IMR-90 (cell line): Measurements from ENCODE around the gene DPH7. TPM values are rescaled to one million over a fixed set of nuclear protein-coding genes. Genes with fewer than 3 reads are reported as not detected.

Experiments
- ATAC-seq: fragments of 200-7000 bp; cut with Tn5 transposase; 2 replicates; pipeline ENCODE4 v1.9.1; 2020; ENCODE audit warnings: low read depth, mild to moderate bottlenecking, moderate library complexity
- BruUV-seq: library from RNA; stranded (reverse); fragments of 400-500 nt; replicated peaks from 2 replicates; lab custom pipeline; 2021; lab: Mats Ljungman, UMichigan
- CTCF ChIA-PET: fragments of 300-600 bp; formaldehyde crosslinking; extraction: SDS; loops from one replicate; lab custom pipeline; 2021; ENCODE audit warnings: antibody characterized with exemption; lab: Yijun Ruan, JAX
- POLR2A ChIA-PET: fragments of 300-600 bp; sonication (Branson Sonifier 250); formaldehyde crosslinking; loops from one replicate; lab custom pipeline; 2022; ENCODE audit warnings: antibody characterized with exemption; ENCODE audit not compliant: unreplicated experiment; lab: Charles Lee
- DNase-seq: peaks from one replicate; pipeline ENCODE4 v3.0.0; 2013
- H2AFZ ChIP-seq: replicated peaks from 2 replicates; pipeline ENCODE3; 2013; ENCODE audit warnings: low read length, mild to moderate bottlenecking; ENCODE audit not compliant: poor library complexity
- H2AK5ac ChIP-seq: 2 replicates; pipeline ENCODE4 v1.6.1; 2013; ENCODE audit warnings: low read depth, low read length, inconsistent platforms
- H2AK9ac ChIP-seq: replicated peaks from 2 replicates; pipeline ENCODE3; 2013; ENCODE audit warnings: mild to moderate bottlenecking, low read depth, low read length, moderate library complexity; ENCODE audit not compliant: poor library complexity
- H2BK120ac ChIP-seq: 2 replicates; pipeline ENCODE4 v1.6.1; 2013; ENCODE audit warnings: low read depth, low read length, inconsistent platforms
- H2BK15ac ChIP-seq: 3 replicates; pipeline ENCODE4 v1.6.1; 2013; ENCODE audit warnings: low read depth, low read length, inconsistent platforms
- H2BK20ac ChIP-seq: 2 replicates; pipeline ENCODE4 v1.6.1; 2013; ENCODE audit warnings: low read depth, mild to moderate bottlenecking, inconsistent platforms, low read length, moderate library complexity
- H2BK5ac ChIP-seq: 2 replicates; pipeline ENCODE4 v1.6.1; 2013; ENCODE audit warnings: mild to moderate bottlenecking, low read depth, low read length, inconsistent platforms; ENCODE audit not compliant: poor library complexity, severe bottlenecking
- H3K14ac ChIP-seq: replicated peaks from 2 replicates; pipeline ENCODE4 v1.6.1; 2013; ENCODE audit warnings: low read depth, low read length, inconsistent platforms
- H3K18ac ChIP-seq: 2 replicates; pipeline ENCODE4 v1.6.1; 2013; ENCODE audit warnings: low read depth, low read length, control low read depth
- H3K23ac ChIP-seq: 2 replicates; pipeline ENCODE4 v1.6.1; 2013; ENCODE audit warnings: low read depth, low read length, inconsistent platforms
- H3K27ac ChIP-seq: 2 replicates; pipeline ENCODE4 v1.5.1; 2013; ENCODE audit warnings: mild to moderate bottlenecking, control low read depth, low read length; ENCODE audit not compliant: insufficient read depth
- H3K27me3 ChIP-seq: 2 replicates; pipeline ENCODE4 v1.6.1; 2013; ENCODE audit warnings: low read length; ENCODE audit not compliant: control insufficient read depth, insufficient read depth
- H3K36me3 ChIP-seq: 2 replicates; pipeline ENCODE4 v1.6.1; 2013; ENCODE audit warnings: low read length, mixed read lengths; ENCODE audit not compliant: control insufficient read depth, insufficient read depth
- H3K4ac ChIP-seq: 2 replicates; pipeline ENCODE4 v1.6.1; 2013; ENCODE audit warnings: low read depth, low read length, inconsistent platforms
- H3K4me1 ChIP-seq: 2 replicates; pipeline ENCODE4 v1.6.1; 2013; ENCODE audit warnings: low read length, mixed read lengths; ENCODE audit not compliant: control insufficient read depth, insufficient read depth
- H3K4me2 ChIP-seq: 2 replicates; pipeline ENCODE4 v1.6.1; 2013; ENCODE audit warnings: low read depth, mild to moderate bottlenecking, control low read depth, low read length, moderate library complexity
- H3K4me3 ChIP-seq: 2 replicates; pipeline ENCODE4 v1.5.1; 2013; ENCODE audit warnings: low read depth, mild to moderate bottlenecking, control low read depth, low read length, moderate library complexity; ENCODE audit not compliant: insufficient read depth
- H3K56ac ChIP-seq: 2 replicates; pipeline ENCODE4 v1.6.1; 2013; ENCODE audit warnings: low read length, inconsistent platforms; ENCODE audit not compliant: insufficient read depth; ENCODE audit errors: extremely low read depth
- H3K79me1 ChIP-seq, 2 experiments: 2 replicates each; pipeline ENCODE4 v1.6.1; 2013; ENCODE audit warnings: low read length in 2 of 2, inconsistent platforms in 1 of 2, low read depth in 1 of 2
- H3K9ac ChIP-seq: 2 replicates; pipeline ENCODE4 v1.6.1; 2013; ENCODE audit warnings: low read depth, low read length, control low read depth
- H3K9me1 ChIP-seq: 2 replicates; pipeline ENCODE4 v1.6.1; 2013; ENCODE audit warnings: low read length, inconsistent platforms; ENCODE audit not compliant: insufficient read depth
- H3K9me3 ChIP-seq: 2 replicates; pipeline ENCODE4 v1.6.1; 2013; ENCODE audit warnings: low read length; ENCODE audit not compliant: control insufficient read depth, insufficient read depth
- H4K20me1 ChIP-seq: 2 replicates; pipeline ENCODE4 v1.6.1; 2013; ENCODE audit warnings: low read length, inconsistent platforms; ENCODE audit not compliant: insufficient read depth
- H4K5ac ChIP-seq: 2 replicates; pipeline ENCODE4 v1.6.1; 2013; ENCODE audit warnings: mild to moderate bottlenecking, low read depth, low read length, control low read depth
- H4K8ac ChIP-seq, 2 experiments: 2 replicates each; pipeline ENCODE4 v1.6.1; 2013; ENCODE audit warnings: low read depth in 2 of 2, low read length in 2 of 2, control low read depth in 1 of 2, inconsistent platforms in 1 of 2
- H4K91ac ChIP-seq: 2 replicates; pipeline ENCODE4 v1.6.1; 2013; ENCODE audit warnings: low read depth, low read length, inconsistent platforms; ENCODE audit not compliant: insufficient read depth
- CEBPB ChIP-seq: IDR thresholded peaks from 2 replicates; pipeline ENCODE4 v1.6.1; 2012; ENCODE audit warnings: low read depth, low read length, improper control_type of control experiment
- CHD1 ChIP-seq: IDR thresholded peaks from 2 replicates; pipeline ENCODE4 v1.6.1; 2012; ENCODE audit warnings: low read depth, low read length, improper control_type of control experiment
- FOS ChIP-seq: fragments of 150-350 bp; IDR thresholded peaks from 2 replicates; pipeline ENCODE4 v1.6.1; 2016; ENCODE audit warnings: low read depth, low read length
- MAZ ChIP-seq: IDR thresholded peaks from 2 replicates; pipeline ENCODE4 v1.6.1; 2012; ENCODE audit warnings: low read depth, mild to moderate bottlenecking, low read length, improper control_type of control experiment, moderate library complexity, borderline replicate concordance
- POLR2A ChIP-seq: IDR thresholded peaks from 2 replicates; pipeline ENCODE4 v1.6.1; 2012; ENCODE audit warnings: mild to moderate bottlenecking, low read depth, low read length
- RCOR1 ChIP-seq: IDR thresholded peaks from 2 replicates; pipeline ENCODE4 v1.6.1; 2012; ENCODE audit warnings: mild to moderate bottlenecking, low read length, improper control_type of control experiment; ENCODE audit not compliant: insufficient replicate concordance
- WGBS, 2 experiments: methylation state at CpG; one replicate each; pipeline versions ENCODE4 v1.1.5 to v1.1.7; 2013; ENCODE audit warnings: missing lambda C conversion rate in 2 of 2; ENCODE audit not compliant: insufficient read length in 1 of 2; ENCODE audit errors: extremely low coverage in 2 of 2; 5-methylcytosine and 5-hydroxymethylcytosine counted together
- dilution Hi-C: fragments of 300-500 bp; cut with HindIII; formaldehyde crosslinking; loops from one replicate; pipeline ENCODE4 v1.14.3; 2018; ENCODE audit warnings: low sequenced_read_pairs; ENCODE audit not compliant: unreplicated experiment
- in situ Hi-C: fragments of 300-500 bp; cut with MboI; formaldehyde crosslinking; loops from 3 replicates; pipeline ENCODE4 v1.14.3; 2019; ENCODE audit warnings: low sequenced_read_pairs, inconsistent platforms, mixed read lengths
- intact Hi-C: fragments of 100-400 bp; cut with micrococcal nuclease; formaldehyde crosslinking; loops from 2 replicates; pipeline ENCODE4 v1.10.0; 2022
- polyA plus RNA-seq, 3 experiments: library from polyadenylated mRNA; depleted of rRNA; stranded (reverse); fragments of >200 nt; gene quantifications; 2 replicates each; pipeline ENCODE4 v1.2.3, GENCODE V29; 2012; ENCODE audit warnings: low replicate concordance in 1 of 3
- total RNA-seq: library from RNA; depleted of rRNA; stranded (reverse); fragments of >200 nt; gene quantifications from 2 replicates; pipeline ENCODE4 v1.2.3, GENCODE V29; 2012

DPH7 gene
- total and polyA plus RNA-seq, 2 of the 4 experiments (the other 2 are of a cell fraction): 12.5 to 33.7 TPM

GRCh38 chr9:137521405-137521985 is 57.2 kb downstream of the DPH7 start:
- POLR2A ChIA-PET: no interaction called here
- BruUV-seq: no TSS peak
- Histone ChIP-seq H3K4me1 (no peaks in the 10 kb centered on the region), H2AK5ac (no peak overlapping the region), H4K8ac (no peak overlapping the region), H3K18ac (no peak overlapping the region), H3K27me3 (no peaks in the 10 kb centered on the region), H3K9ac (no peak overlapping the region), H2BK20ac (no peak overlapping the region), H2AFZ (no peak overlapping the region), H3K4me3 (no peak overlapping the region), H4K20me1 (no peaks in the 10 kb centered on the region), H2BK120ac (no peak overlapping the region), H3K27ac (no peak overlapping the region), H4K91ac (no peak overlapping the region), H2BK15ac (no peak overlapping the region), H3K4ac (no peak overlapping the region), H2AK9ac (no peak overlapping the region), H3K14ac (no peak overlapping the region), H3K79me1 (no peaks in the 10 kb centered on the region), H3K4me2 (no peak overlapping the region), H3K36me3 (no peaks in the 10 kb centered on the region), H3K56ac (no peak overlapping the region), H3K9me1 (no peaks in the 10 kb centered on the region), H2BK5ac (no peak overlapping the region), H3K9me3 (no peaks in the 10 kb centered on the region), H3K23ac (no peak overlapping the region), H4K5ac (no peak overlapping the region)
- CTCF ChIA-PET: no interaction called here
- TF ChIP-seq MAZ (no peak), CEBPB (no peak), CHD1 (no peak), POLR2A (no peak), RCOR1 (no peak), FOS (no peak)
- no peak for DNase-seq
- in situ Hi-C loops (no loop called here), dilution Hi-C loops (no loop called here), intact Hi-C loops (no loop called here)
- WGBS, 2 experiments: 88% methylated on average over 11 of the region's 18 CpGs; no CpG with 5 or more reads in 1 of the 2 experiments
- ATAC-seq: no peak
